Non-pigmented ciliary epithelial cell (primary cell): Measurements from ENCODE around the gene KRT23.
"Not testable (repeated sequence)": the region's sequence is repeated elsewhere in the genome, so short reads cannot be mapped to it uniquely, and the experiment has no call there.

Source experiments
- DNase-seq: peaks from one replicate; pipeline ENCODE4 v3.0.0-alpha.2; 2010; ENCODE audit warnings: low read depth

The KRT23 gene

GRCh38 chr17:40949418-40949817 is 12.0 kb upstream of the KRT23 start:
- no peak for DNase-seq

- DNase-seq, result no peak
Observed at GRCh38 chr17:40947929-40948328, 10.5 kb upstream of the KRT23 start.

- no peak for DNase-seq
Observed at GRCh38 chr17:40945414-40945813, 8.0 kb upstream of the KRT23 start.

- DNase-seq, result no peak
Observed at GRCh38 chr17:40944531-40944930, 7.1 kb upstream of the KRT23 start.

- DNase-seq, result no peak
Observed at GRCh38 chr17:40942553-40942952, 5.1 kb upstream of the KRT23 start.

- DNase-seq, result no peak
Observed at GRCh38 chr17:40940266-40940665, 2.8 kb upstream of the KRT23 start.

GRCh38 chr17:40938981-40939380 is 1.5 kb upstream of the KRT23 start:
- DNase-seq, result no peak

- DNase-seq, result no peak
Observed at GRCh38 chr17:40936976-40937375, 470 bp downstream of the KRT23 start.

- DNase-seq, result no peak
Observed at GRCh38 chr17:40936437-40936971, 942 bp downstream of the KRT23 start.

GRCh38 chr17:40935624-40936023 is 1.8 kb downstream of the KRT23 start:
- no peak for DNase-seq

- DNase-seq, result no peak
Observed at GRCh38 chr17:40932608-40933007, 4.8 kb downstream of the KRT23 start.

- DNase-seq, result no peak
Observed at GRCh38 chr17:40931311-40931710, 6.1 kb downstream of the KRT23 start.

- no peak for DNase-seq
Observed at GRCh38 chr17:40926341-40926740, 11.1 kb downstream of the KRT23 start.

GRCh38 chr17:40922239-40922638 is 15.2 kb downstream of the KRT23 start:
- DNase-seq, result no peak

GRCh38 chr17:40921026-40921425 is 16.4 kb downstream of the KRT23 start:
- DNase-seq, result no peak

GRCh38 chr17:40917116-40917515 is 20.3 kb downstream of the KRT23 start:
- DNase-seq, result not testable (repeated sequence)

GRCh38 chr17:40916366-40916765 is 21.1 kb downstream of the KRT23 start:
- DNase-seq, result no peak

- DNase-seq, result no peak
Observed at GRCh38 chr17:40915721-40916256, 21.7 kb downstream of the KRT23 start.

GRCh38 chr17:40915199-40915661 is 22.2 kb downstream of the KRT23 start:
- peak; percentile 95 for DNase-seq

GRCh38 chr17:40914075-40914855 is 23.2 kb downstream of the KRT23 start:
- no peak for DNase-seq

GRCh38 chr17:40912486-40913210 is 24.8 kb downstream of the KRT23 start:
- no peak for DNase-seq

GRCh38 chr17:40910441-40910841 is 27.0 kb downstream of the KRT23 start:
- no peak for DNase-seq

GRCh38 chr17:40909755-40910154 is 27.7 kb downstream of the KRT23 start:
- DNase-seq, result no peak
